H7 (cell line): Measurements from ENCODE around the gene CT47C1. TPM values are rescaled to one million over a fixed set of nuclear protein-coding genes. Genes with fewer than 3 reads are reported as not detected.
A peak's percentile ranks its signal among the peaks of the same experiment; 100 is the strongest.

Experiments
- DNase-seq: peaks from one replicate; pipeline ENCODE4 v3.0.0; 2012
- H3K27me3 ChIP-seq: 2 replicates; pipeline ENCODE4 v1.6.0; 2011; ENCODE audit warnings: mild to moderate bottlenecking, low read length; ENCODE audit not compliant: control insufficient read depth, insufficient read depth
- H3K36me3 ChIP-seq: replicated peaks from 2 replicates; pipeline ENCODE4 v1.5.1; 2011; ENCODE audit warnings: low read length; ENCODE audit not compliant: control insufficient read depth, insufficient read depth
- H3K4me3 ChIP-seq: 2 replicates; pipeline ENCODE4 v1.5.1; 2011; ENCODE audit warnings: low read depth, mild to moderate bottlenecking, control low read depth, low read length, moderate library complexity; ENCODE audit not compliant: insufficient read depth
- total RNA-seq: library from RNA; depleted of rRNA; stranded (reverse); fragments of >200 nt; shearing (Covaris generic); gene quantifications from 2 replicates; pipeline ENCODE4 v1.2.3, GENCODE V29; 2014

Gene CT47C1
- total RNA-seq, 1 experiment from 2014 or later, result not detected

- Histone ChIP-seq H3K4me3 (no peak overlapping the region), H3K36me3 (no peaks in the 10 kb centered on the region), H3K27me3 (peaks cover 2% of the 10 kb centered on the region; the same call in 1 of the 2 replicates)
- DNase-seq, result no peak
Observed at GRCh38 chrX:119062750-119063374, 9.9 kb upstream of the CT47C1 start.

GRCh38 chrX:119063428-119063827 lies 9.4 kb upstream of the CT47C1 start:
- Histone ChIP-seq H3K27me3 (peaks cover 2% of the 10 kb centered on the region; the same call in 1 of the 2 replicates), H3K4me3 (no peak overlapping the region), H3K36me3 (no peaks in the 10 kb centered on the region)
- DNase-seq, result no peak

GRCh38 chrX:119067023-119067739 lies 5.6 kb upstream of the CT47C1 start:
- peak; percentile 58 for DNase-seq
- no peak overlapping the region for H3K4me3 ChIP-seq
- no peaks in the 10 kb centered on the region for H3K36me3 ChIP-seq
- peaks cover 2% of the 10 kb centered on the region; the same call in 1 of the 2 replicates for H3K27me3 ChIP-seq

- H3K27me3 ChIP-seq, result peaks cover 2% of the 10 kb centered on the region; the same call in 1 of the 2 replicates
- DNase-seq, result no peak
- no peaks in the 10 kb centered on the region for H3K36me3 ChIP-seq
- H3K4me3 ChIP-seq, result no peak overlapping the region
Observed at GRCh38 chrX:119069128-119069527, 3.7 kb upstream of the CT47C1 start.

- H3K4me3 ChIP-seq, result no peak overlapping the region
- no peak for DNase-seq
- H3K27me3 ChIP-seq, result peaks cover 2% of the 10 kb centered on the region; the same call in 1 of the 2 replicates
- no peaks in the 10 kb centered on the region for H3K36me3 ChIP-seq
Observed at GRCh38 chrX:119069762-119070161, 3.0 kb upstream of the CT47C1 start.

GRCh38 chrX:119071381-119071780 lies 1.4 kb upstream of the CT47C1 start:
- H3K27me3 ChIP-seq, result peaks cover 2% of the 10 kb centered on the region; the same call in 1 of the 2 replicates
- no peaks in the 10 kb centered on the region for H3K36me3 ChIP-seq
- DNase-seq, result no peak
- H3K4me3 ChIP-seq, result no peak overlapping the region

- DNase-seq, result no peak
- Histone ChIP-seq H3K36me3 (no peaks in the 10 kb centered on the region), H3K4me3 (no peak overlapping the region), H3K27me3 (no peaks in the 10 kb centered on the region)
Observed at GRCh38 chrX:119073200-119073905, 560 bp downstream of the CT47C1 start.

GRCh38 chrX:119073911-119074310 lies 1.1 kb downstream of the CT47C1 start:
- no peaks in the 10 kb centered on the region for H3K27me3 ChIP-seq
- H3K36me3 ChIP-seq, result no peaks in the 10 kb centered on the region
- no peak overlapping the region for H3K4me3 ChIP-seq
- no peak for DNase-seq

- Histone ChIP-seq H3K36me3 (no peaks in the 10 kb centered on the region), H3K27me3 (no peaks in the 10 kb centered on the region), H3K4me3 (no peak overlapping the region)
- DNase-seq, result no peak
Observed at GRCh38 chrX:119075270-119076025, 2.7 kb downstream of the CT47C1 start.

- Histone ChIP-seq H3K27me3 (no peaks in the 10 kb centered on the region), H3K36me3 (no peaks in the 10 kb centered on the region), H3K4me3 (no peak overlapping the region)
- no peak for DNase-seq
Observed at GRCh38 chrX:119082278-119082677, 9.5 kb downstream of the CT47C1 start.

GRCh38 chrX:119084766-119085165 lies 12.0 kb downstream of the CT47C1 start:
- no peak for DNase-seq

GRCh38 chrX:119087121-119087520 lies 14.3 kb downstream of the CT47C1 start:
- H3K36me3 ChIP-seq, result no peaks in the 10 kb centered on the region
- DNase-seq, result no peak
- H3K4me3 ChIP-seq, result no peak overlapping the region
- no peaks in the 10 kb centered on the region; the same call in 1 of the 2 replicates for H3K27me3 ChIP-seq

More at GRCh38 chrX:119084766-119085165, 12.0 kb downstream of the CT47C1 start:
- H3K36me3 ChIP-seq, result no peaks in the 10 kb centered on the region
- H3K4me3 ChIP-seq, result no peak overlapping the region
- H3K27me3 ChIP-seq, result no peaks in the 10 kb centered on the region; the same call in 1 of the 2 replicates

GRCh38 chrX:119089619-119090018 lies 16.8 kb downstream of the CT47C1 start:
- no peaks in the 10 kb centered on the region for H3K36me3 ChIP-seq
- H3K4me3 ChIP-seq, result no peak overlapping the region
- DNase-seq, result no peak
- no peaks in the 10 kb centered on the region; the same call in 1 of the 2 replicates for H3K27me3 ChIP-seq

- Histone ChIP-seq H3K4me3 (no peak overlapping the region), H3K27me3 (no peaks in the 10 kb centered on the region; the same call in 1 of the 2 replicates), H3K36me3 (no peaks in the 10 kb centered on the region)
- DNase-seq, result no peak
Observed at GRCh38 chrX:119090627-119091026, 17.8 kb downstream of the CT47C1 start.
